ENCODE measurements around the gene PDE4B.

Gene PDE4B

DNA sequence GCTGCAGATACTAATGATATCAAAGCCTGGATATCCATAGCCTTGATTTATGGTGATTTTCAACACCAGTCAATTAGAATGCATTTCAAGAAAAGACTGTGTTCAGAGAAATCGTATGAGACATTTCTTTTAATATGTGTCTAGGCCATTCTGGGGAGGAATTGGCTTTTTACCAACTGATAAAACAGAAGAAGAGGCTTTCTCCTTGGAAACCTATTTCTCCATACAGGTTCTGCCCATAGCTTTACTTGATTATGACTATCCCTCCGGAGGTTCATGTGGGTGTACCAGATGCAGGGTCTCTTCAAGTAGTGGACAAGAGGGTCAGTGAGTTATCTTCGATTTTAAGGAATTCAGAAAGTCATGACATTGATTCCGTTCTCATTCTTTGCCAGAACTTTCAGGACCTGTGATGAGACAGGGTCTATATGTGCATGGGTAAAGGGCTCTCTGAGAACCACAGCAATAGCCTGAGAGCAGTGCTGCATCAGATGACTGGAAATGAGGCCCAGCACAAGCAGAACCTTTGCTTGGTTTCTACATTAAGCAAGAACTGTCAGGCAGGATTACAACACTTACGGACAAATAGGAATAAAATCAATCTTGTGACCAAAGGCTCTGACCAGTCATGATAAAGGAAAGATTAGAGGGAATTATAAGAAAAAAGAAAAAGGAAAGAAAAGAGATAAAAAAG lies 477.6 kb downstream of the PDE4B start:
- no peak for DNase-seq

GRCh38 chr1:66271216-66271903 lies 478.7 kb downstream of the PDE4B start:
- DNase-seq: peak; percentile 21

- DNase-seq: no peak
Observed at GRCh38 chr1:66271904-66272254, 479.2 kb downstream of the PDE4B start.

- no peak for DNase-seq
Observed at GRCh38 chr1:66273656-66274055, 481.0 kb downstream of the PDE4B start.

- peak; percentile 21 for DNase-seq
Observed at GRCh38 chr1:66274634-66275033, 481.9 kb downstream of the PDE4B start.

DNA sequence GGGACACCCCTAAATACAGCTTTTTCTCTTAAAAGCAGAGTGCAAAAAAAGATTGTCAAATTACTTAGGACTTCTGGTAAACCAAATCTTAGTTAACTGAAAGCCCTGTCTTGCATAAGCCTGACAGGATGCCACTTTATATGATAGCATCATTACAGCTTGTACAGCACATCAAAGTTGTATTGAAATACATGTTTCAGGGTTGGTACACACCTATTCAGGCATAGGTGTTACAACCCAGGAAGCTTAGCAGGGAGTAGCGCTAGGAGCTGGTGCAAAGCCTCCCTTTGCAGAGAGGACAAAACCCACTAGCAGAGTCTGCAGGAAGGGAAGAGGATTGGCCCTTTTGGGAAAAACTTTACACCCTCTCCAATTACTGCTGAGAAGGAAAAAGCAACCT lies 482.4 kb downstream of the PDE4B start:
- DNase-seq: peak; percentile 26

DNA sequence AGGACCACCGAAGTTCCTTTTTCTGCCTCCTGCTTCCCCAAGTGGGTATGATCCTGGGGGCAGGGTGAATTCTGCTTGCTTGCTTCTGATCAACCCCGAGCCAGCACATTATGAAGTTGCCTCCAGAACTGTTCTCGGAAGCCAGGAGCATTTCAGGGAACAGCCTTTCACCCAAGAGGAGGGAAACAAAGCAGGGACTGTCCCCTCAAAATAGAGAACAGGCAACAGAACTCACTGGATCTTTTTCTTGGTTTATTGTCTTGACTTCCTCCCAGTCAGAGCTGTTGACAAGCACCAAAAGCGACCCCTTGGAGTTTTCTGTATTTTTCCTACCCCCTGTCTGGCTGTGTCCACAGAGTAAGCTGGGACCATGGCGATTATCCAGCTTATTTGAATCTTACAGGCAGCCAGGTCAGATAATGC lies 482.9 kb downstream of the PDE4B start:
- DNase-seq: no peak

DNA sequence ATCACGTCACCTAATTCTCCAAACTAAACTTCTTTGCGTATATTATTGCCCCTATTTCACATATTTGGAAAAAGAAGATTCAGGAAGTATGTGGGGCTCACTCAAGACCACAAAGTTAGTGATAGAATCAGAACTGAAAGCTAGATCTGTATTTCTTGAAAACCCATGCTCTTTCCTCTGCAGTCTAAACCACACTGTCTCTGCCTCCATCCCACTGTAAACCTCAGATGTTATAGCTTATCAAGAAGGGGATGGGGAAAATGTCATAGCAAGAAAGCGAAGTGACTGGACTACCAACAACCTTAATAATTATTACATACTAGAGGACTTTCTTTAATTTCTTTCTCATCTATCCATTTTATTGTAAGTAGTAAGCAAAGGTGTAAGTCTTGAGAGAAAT lies 483.5 kb downstream of the PDE4B start:
- peak; percentile 18 for DNase-seq

GRCh38 chr1:66278260-66279021 lies 485.7 kb downstream of the PDE4B start:
- no peak for DNase-seq

- DNase-seq: no peak
Observed at GRCh38 chr1:66281808-66282207, 489.1 kb downstream of the PDE4B start.

DNA sequence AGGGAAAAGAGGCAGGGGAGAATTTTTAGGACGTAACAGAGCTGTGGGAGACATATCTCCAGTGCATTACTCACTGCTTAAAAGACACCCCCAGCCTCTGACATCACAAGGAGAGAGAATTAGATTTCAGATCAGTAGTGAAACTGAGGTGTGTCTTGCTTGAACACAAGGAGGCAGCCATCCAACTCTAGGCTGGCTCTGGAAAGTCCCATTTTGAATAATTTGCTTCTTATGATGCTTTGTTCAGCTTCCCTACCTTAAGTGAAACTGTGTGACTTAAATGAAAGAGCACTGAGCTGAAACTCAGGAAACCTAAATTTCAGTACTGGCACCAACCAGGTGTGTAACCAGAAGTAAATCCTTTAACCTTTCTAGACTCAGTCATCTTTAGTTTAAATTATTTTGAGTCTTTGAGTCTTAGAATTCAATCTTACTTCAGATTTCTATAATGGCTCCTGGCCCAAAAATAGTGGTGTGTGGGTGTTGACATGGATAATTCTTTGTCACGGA lies 489.7 kb downstream of the PDE4B start:
- DNase-seq: peak; percentile 68

GRCh38 chr1:66282891-66283621 lies 490.4 kb downstream of the PDE4B start:
- no peak for DNase-seq

DNA sequence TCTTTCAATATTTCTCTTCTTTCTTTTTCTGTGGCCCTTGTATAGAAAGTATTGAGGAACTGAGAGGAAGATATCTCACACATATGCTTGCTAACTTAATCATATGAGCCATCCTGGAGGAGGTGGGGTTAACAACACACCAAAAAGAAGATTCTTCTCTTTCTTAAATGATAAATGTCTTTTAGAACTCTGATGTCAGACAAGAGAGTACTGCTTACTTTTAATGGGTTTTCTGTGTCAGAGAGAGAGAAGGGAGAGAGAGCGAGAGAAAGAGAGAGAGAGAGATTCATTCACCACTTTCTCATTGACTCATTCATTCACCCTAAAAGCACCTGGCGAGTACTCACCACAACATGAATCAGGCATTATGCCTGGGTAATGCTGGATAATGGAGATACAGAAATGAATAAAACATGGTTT lies 490.9 kb downstream of the PDE4B start:
- DNase-seq: no peak

- no peak for DNase-seq
Observed at GRCh38 chr1:66284746-66285145, 492.1 kb downstream of the PDE4B start.

GRCh38 chr1:66285618-66286270 lies 493.0 kb downstream of the PDE4B start:
- no peak for DNase-seq

DNA sequence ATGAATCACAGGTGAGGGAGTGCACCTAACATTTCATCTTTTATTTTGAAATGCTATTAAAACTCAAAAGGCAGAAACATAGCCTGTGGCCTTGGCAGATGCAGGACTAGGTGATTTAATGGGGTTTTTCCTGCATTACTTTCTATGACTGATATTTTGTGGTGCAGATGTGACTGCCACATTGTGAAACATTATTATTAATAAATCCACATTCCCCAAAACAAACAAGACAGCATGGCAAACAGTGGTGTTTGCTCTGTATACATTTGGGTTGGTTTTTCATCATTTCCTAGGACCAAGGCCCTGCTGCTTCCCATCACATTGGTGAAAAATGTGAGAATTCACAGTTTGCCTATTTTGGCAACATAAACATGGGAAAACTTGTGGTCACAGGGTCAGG lies 493.6 kb downstream of the PDE4B start:
- no peak for DNase-seq

DNA sequence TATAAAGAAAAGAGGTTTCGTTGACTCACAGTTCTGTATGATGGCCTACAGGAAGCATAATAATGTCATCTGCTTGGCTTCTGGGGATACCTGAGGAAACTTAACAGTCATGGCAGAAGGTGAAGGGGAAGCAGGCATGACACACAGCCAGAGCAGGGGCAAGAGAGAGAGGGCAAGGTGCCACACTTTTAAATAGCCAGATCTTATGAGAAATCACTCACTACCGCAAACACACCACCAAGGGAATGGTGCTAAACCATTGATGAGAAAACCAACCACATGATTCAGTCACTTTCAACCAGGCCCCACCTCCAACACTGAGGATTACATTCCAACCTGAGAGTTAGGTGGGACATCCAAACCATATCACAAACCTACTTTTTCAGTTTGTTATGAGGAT lies 495.4 kb downstream of the PDE4B start:
- no peak for DNase-seq

- no peak for DNase-seq
Observed at GRCh38 chr1:66290761-66291530, 498.3 kb downstream of the PDE4B start.

DNA sequence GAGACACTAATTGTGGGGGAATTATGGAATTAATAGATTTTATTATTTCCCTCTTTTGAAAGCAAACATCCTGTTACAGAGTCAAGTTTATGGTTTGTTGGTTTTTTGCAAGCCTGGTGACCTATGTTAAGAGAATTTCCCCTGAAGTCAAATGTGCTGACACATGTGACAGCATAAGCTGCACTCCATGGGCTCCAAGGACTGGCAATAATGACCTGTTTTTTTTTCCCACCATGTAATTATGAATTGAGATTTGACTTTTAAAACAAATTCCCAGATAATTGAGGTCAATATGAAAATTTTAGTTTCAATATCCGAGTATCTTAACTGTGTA lies 498.8 kb downstream of the PDE4B start:
- no peak for DNase-seq

- DNase-seq: no peak
Observed at GRCh38 chr1:66292305-66292704, 499.6 kb downstream of the PDE4B start.

GRCh38 chr1:66292944-66293343 lies 500.2 kb downstream of the PDE4B start:
- no peak for DNase-seq
